CD4-positive, CD25-positive, alpha-beta regulatory T cell (primary cell): Measurements from ENCODE around the gene COA8. TPM values are rescaled to one million over a fixed set of nuclear protein-coding genes. Genes with fewer than 3 reads are reported as not detected.

Experiments used
- ATAC-seq, 2 donors: fragments of 150-1000 bp; cut with Tn5 transposase; one replicate each; pipeline ENCODE4 v1.10.0; 2021; ENCODE audit warnings: low read depth in 2 of 2, moderate number of reproducible peaks in 2 of 2, moderate library complexity in 1 of 2
- DNase-seq, 3 donors: peaks; one replicate each; pipeline versions ENCODE4 v3.0.0 to v3.0.0-alpha.2; 2012 to 2022; ENCODE audit warnings: mixed read lengths in 1 of 3
- H3K27ac ChIP-seq: one replicate; pipeline ENCODE4 v1.7.0; 2013; ENCODE audit warnings: mild to moderate bottlenecking, low read length; ENCODE audit not compliant: insufficient read depth, poor library complexity, severe bottlenecking
- H3K27me3 ChIP-seq: one replicate; pipeline ENCODE4 v1.7.0; 2013; ENCODE audit warnings: low read length; ENCODE audit not compliant: control insufficient read depth, insufficient read depth
- H3K36me3 ChIP-seq: one replicate; pipeline ENCODE4 v1.7.0; 2013; ENCODE audit warnings: mild to moderate bottlenecking, low read length, moderate library complexity; ENCODE audit not compliant: control insufficient read depth, insufficient read depth
- H3K4me1 ChIP-seq: 2 replicates; pipeline ENCODE4 v1.7.0; 2013; ENCODE audit warnings: mild to moderate bottlenecking, low read length; ENCODE audit not compliant: insufficient read depth, control insufficient read depth, poor library complexity, severe bottlenecking
- H3K4me3 ChIP-seq: one replicate; pipeline ENCODE4 v1.7.0; 2013; ENCODE audit warnings: low read depth, mild to moderate bottlenecking, low read length, moderate library complexity
- H3K9me3 ChIP-seq, 2 experiments: 1 replicate in 1 of 2; 2 replicates in 1 of 2; pipeline ENCODE4 v1.7.0; 2013; ENCODE audit warnings: low read length in 2 of 2, mild to moderate bottlenecking in 1 of 2, moderate library complexity in 1 of 2; ENCODE audit not compliant: control insufficient read depth in 2 of 2
- H3K27ac Mint-ChIP-seq, 3 donors: one replicate each; pipeline ENCODE4 v1.8.0; 2020 to 2022; ENCODE audit warnings: mild to moderate bottlenecking in 3 of 3, mixed read lengths in 3 of 3, moderate library complexity in 2 of 3
- H3K27me3 Mint-ChIP-seq: one replicate; pipeline ENCODE4 v1.8.0; 2022; ENCODE audit warnings: mild to moderate bottlenecking, mixed read lengths
- H3K36me3 Mint-ChIP-seq: one replicate; pipeline ENCODE4 v1.8.0; 2020; ENCODE audit warnings: mixed read lengths
- H3K4me1 Mint-ChIP-seq, 4 donors: one replicate each; pipeline ENCODE4 v1.8.0; 2020 to 2022; ENCODE audit warnings: mixed read lengths in 4 of 4, mild to moderate bottlenecking in 1 of 4
- H3K4me3 Mint-ChIP-seq, 4 donors: one replicate each; pipeline ENCODE4 v1.8.0; 2020 to 2022; ENCODE audit warnings: mild to moderate bottlenecking in 4 of 4, mixed read lengths in 4 of 4, moderate library complexity in 3 of 4
- H3K9me3 Mint-ChIP-seq, 7 donors: one replicate each; pipeline ENCODE4 v1.8.0; 2020 to 2022; ENCODE audit warnings: mixed read lengths in 7 of 7, mild to moderate bottlenecking in 3 of 7, moderate library complexity in 2 of 7
- polyA plus RNA-seq, 4 donors: library from polyadenylated mRNA; unstranded; fragments of 300-500 nt; fragmentation: Illumina TruSeq; gene quantifications; one replicate each; pipeline ENCODE4 v1.2.3, GENCODE V29; 2021
- total RNA-seq: library from RNA; stranded (reverse); gene quantifications from one replicate; pipeline ENCODE4 v1.2.3, GENCODE V29; 2022

Gene COA8
- total and polyA plus RNA-seq, 5 donors from 2014 or later: 15.1 to 55.0 (median 48.6) TPM

DNA sequence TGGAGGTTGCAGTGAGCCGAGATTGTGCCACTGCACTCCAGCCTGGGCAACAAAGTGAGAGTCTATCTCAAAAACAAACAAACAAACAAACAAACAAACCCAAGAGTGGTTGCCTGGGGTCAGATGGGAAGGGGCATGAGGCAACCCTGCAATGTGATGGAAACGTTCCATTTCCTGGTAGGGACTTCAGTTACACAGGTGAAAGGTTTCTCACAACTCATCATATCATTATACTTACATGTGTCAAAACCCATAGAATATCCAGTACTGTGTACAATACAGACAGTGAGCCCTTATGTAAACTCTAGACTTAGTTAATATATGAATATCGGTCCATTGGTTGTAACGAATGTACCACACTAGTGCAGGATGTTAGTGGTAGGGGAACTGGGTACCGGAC lies 59.1 kb downstream of the COA8 start:
- H3K27me3 Mint-ChIP-seq: no peaks in the 10 kb centered on the region
- H3K27ac Mint-ChIP-seq: no peak overlapping the region
- Histone ChIP-seq H3K36me3 (no peaks in the 10 kb centered on the region), H3K4me1 (peaks cover 26% of the 10 kb centered on the region), H3K27me3 (no peaks in the 10 kb centered on the region), H3K9me3 (no peaks in the 10 kb centered on the region), H3K27ac (no peak overlapping the region), H3K4me3 (no peak overlapping the region)
- no peaks in the 10 kb centered on the region for H3K36me3 Mint-ChIP-seq
- DNase-seq (no peak), ATAC-seq (no peak)
- no peak overlapping the region for H3K4me3 Mint-ChIP-seq
- peaks cover 5 to 24% (median 8%) of the 10 kb centered on the region in 4 donors for H3K4me1 Mint-ChIP-seq
- no peaks in the 10 kb centered on the region for H3K9me3 Mint-ChIP-seq

DNA sequence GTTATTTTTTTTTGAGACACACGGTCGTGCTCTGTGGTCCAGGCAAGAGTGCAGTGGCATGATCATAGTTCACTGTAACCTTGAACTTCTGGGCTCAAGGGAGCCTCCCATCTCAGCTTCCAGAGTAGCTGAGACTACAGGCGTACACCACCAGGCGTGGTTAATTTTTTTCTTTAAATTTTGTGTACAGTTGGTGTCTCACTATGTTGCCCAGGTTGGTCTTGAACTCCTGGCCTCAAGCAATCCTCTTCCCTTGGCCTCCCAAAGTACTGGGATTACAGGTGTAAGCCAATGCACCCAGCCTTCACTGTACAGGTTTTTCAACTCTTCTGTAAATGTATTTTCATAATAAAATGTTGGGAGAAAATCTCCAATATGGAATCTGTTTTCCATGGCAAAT lies 60.5 kb downstream of the COA8 start:
- no peak overlapping the region for H3K27ac ChIP-seq
- ATAC-seq (no peak), DNase-seq (no peak)
- no peak overlapping the region for H3K4me3 ChIP-seq
- peaks cover 5 to 29% (median 8%) of the 10 kb centered on the region in 4 donors for H3K4me1 Mint-ChIP-seq
- peaks cover 32% of the 10 kb centered on the region for H3K4me1 ChIP-seq
- no peaks in the 10 kb centered on the region for H3K36me3 Mint-ChIP-seq
- no peaks in the 10 kb centered on the region for H3K9me3 ChIP-seq
- no peaks in the 10 kb centered on the region for H3K9me3 Mint-ChIP-seq
- no peaks in the 10 kb centered on the region for H3K27me3 ChIP-seq
- H3K36me3 ChIP-seq: no peaks in the 10 kb centered on the region
- peak overlapping the region in 1 of 3 donors; percentile 90 for H3K27ac Mint-ChIP-seq
- no peaks in the 10 kb centered on the region for H3K27me3 Mint-ChIP-seq
- H3K4me3 Mint-ChIP-seq: no peak overlapping the region

DNA sequence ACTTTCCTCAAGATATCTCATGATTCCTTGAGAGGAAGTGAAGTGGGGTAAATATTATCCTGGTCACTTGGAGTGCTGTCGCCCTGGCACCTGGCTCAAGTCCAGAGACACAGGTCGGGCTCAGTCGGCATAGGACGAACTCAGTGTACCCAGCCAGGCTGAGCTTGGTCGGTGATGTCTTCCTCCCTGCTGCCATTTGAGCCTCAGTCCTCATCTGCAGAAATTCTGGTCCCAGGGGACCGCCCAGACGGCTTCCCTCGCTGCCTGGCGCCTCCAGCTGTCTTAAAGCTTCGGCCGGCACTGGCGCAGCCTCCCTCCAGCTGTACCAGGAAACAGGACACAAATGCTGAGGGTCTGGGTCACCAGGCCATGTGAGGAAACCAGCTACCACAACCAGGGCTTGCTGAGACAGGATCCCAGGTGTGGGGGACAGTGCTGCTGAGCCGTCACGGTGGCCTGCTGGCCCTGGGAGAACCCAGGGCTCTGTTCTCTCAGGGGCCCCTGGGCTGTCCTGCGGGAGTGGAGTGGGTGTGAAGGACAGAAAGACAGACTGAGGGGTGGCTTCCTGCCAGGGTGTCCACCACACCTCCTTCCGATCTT lies 61.2 kb downstream of the COA8 start:
- Histone ChIP-seq H3K27me3 (no peaks in the 10 kb centered on the region), H3K27ac (no peak overlapping the region), H3K4me1 (peaks cover 36% of the 10 kb centered on the region), H3K9me3 (no peaks in the 10 kb centered on the region), H3K36me3 (no peaks in the 10 kb centered on the region), H3K4me3 (no peak overlapping the region)
- no peak for DNase-seq
- Mint-ChIP-seq H3K4me3 (no peak overlapping the region), H3K4me1 (peaks cover 5 to 31% (median 8%) of the 10 kb centered on the region in 4 donors), H3K27me3 (no peaks in the 10 kb centered on the region), H3K27ac (peak overlapping the region in 1 of 3 donors; percentile 90), H3K9me3 (no peaks in the 10 kb centered on the region), H3K36me3 (no peaks in the 10 kb centered on the region)
- ATAC-seq: no peak

DNA sequence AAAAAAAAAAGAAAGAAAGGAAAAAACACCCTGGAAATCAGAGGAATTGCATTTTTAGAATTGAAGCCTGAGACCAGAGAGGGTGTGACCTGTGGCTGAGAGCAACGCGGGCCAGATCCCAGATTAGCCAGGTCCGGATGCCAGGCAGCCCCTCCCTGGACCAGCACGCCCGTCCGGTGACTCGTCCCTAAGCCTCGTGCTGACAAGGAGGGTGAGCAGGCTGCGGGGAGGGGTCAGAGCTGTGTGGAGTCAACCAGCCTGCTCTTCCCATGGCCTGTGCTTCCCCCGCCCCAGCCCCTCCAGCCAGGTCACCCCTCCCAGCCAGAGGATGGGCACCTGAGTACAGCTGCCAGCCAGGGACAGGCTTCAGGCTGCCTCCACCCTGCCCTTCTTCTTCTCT lies 62.1 kb downstream of the COA8 start:
- Histone ChIP-seq H3K4me1 (peaks cover 36% of the 10 kb centered on the region), H3K9me3 (no peaks in the 10 kb centered on the region), H3K27ac (peak overlapping the region; percentile 65), H3K4me3 (no peak overlapping the region), H3K36me3 (no peaks in the 10 kb centered on the region), H3K27me3 (no peaks in the 10 kb centered on the region)
- peaks cover 5 to 32% (median 8%) of the 10 kb centered on the region in 4 donors for H3K4me1 Mint-ChIP-seq
- H3K36me3 Mint-ChIP-seq: no peaks in the 10 kb centered on the region
- H3K27me3 Mint-ChIP-seq: no peaks in the 10 kb centered on the region
- peak overlapping the region; percentile 76 to 91 (median 84) for H3K4me3 Mint-ChIP-seq
- H3K9me3 Mint-ChIP-seq: no peaks in the 10 kb centered on the region
- peak overlapping the region; percentile 12 to 99 (median 90) for H3K27ac Mint-ChIP-seq
- ATAC-seq (no peak), DNase-seq (peak in 1 of 3 donors; percentile 20)

DNA sequence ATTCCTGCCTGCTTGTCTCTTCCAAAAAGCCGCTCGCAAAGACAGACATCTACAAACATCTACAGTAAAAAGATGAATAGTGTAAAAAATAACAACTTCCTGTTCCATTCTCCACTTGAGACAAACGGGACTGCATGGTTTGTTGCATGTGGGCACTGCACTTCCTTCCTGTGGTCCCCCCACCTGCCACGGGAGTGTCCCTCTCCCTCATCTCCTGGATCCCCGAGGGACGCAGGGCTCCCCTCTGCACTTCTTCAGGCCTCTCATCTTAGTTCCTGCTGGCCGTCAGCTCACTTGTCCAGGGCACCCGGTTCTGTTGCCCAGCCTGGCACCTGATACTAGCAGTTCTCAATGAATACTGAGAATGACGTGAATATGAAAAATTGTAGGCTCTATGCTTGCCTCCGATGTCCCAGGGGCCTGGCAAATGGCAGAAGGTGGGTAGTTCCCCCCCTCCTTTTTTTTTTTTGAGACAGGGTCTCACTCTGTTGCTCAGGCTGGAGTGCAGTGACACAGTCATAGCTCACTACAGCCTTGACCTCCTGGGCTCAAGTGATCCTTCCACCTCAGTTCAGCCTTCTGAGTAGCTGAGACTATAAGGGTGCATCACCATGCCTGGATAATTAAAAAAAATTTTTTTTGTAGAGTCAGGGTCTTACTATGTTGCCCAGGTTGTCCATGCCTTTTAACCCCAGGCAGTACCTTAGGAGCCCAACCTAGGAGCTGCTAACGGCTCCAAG lies 62.8 kb downstream of the COA8 start:
- Mint-ChIP-seq H3K27me3 (no peaks in the 10 kb centered on the region), H3K27ac (peak overlapping the region; percentile 12 to 99 (median 90)), H3K4me1 (peaks cover 5 to 38% (median 9%) of the 10 kb centered on the region in 4 donors), H3K36me3 (no peaks in the 10 kb centered on the region), H3K4me3 (peak overlapping the region; percentile 76 to 91 (median 84)), H3K9me3 (no peaks in the 10 kb centered on the region)
- ATAC-seq (peak in 1 of 2 donors; percentile 3), DNase-seq (peak; percentile 24 to 51 (median 35))
- Histone ChIP-seq H3K4me1 (peaks cover 43% of the 10 kb centered on the region), H3K27me3 (no peaks in the 10 kb centered on the region), H3K4me3 (no peak overlapping the region), H3K27ac (peak overlapping the region; percentile 65), H3K36me3 (no peaks in the 10 kb centered on the region), H3K9me3 (no peaks in the 10 kb centered on the region)

DNA sequence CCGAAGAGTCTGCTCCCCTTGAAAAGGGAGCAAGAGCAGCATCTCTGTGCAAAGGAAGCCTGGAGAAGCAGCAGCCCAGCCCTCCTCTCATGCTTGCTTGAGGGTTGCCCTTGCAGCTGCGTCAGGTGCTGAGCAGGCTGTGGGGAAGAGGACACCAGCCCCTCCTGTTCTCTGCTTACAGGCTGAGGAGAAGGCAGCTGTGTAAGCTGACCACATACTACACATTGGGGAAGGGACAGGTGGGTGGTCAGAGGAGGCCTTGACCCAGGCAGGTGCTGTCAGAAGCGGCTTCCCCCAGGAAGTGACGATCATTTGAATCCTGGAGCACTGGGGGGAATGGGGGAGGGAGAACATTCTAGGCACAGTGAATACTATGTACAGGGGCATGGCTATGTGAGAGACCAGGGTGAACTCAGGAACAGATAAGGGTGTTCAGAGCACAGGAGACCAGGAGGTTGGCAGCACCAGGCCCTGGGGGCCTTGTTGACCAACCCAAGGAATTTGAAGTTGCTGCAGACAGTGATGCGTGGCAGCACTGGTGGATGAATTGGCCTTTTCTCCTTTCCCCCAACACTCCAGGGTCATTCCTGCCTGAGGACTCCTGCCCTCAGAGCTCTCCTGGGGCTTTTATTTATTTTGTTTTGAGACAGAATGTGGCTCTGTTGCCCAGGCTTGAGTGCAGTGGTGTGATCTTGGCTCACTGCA lies 63.5 kb downstream of the COA8 start:
- no peak for ATAC-seq
- Mint-ChIP-seq H3K9me3 (no peaks in the 10 kb centered on the region), H3K27me3 (no peaks in the 10 kb centered on the region), H3K36me3 (no peaks in the 10 kb centered on the region), H3K4me1 (peaks cover 5 to 46% (median 12%) of the 10 kb centered on the region in 4 donors), H3K27ac (peak overlapping the region; percentile 6 to 28 (median 7)), H3K4me3 (peak overlapping the region; percentile 66 to 91 (median 80))
- Histone ChIP-seq H3K9me3 (no peaks in the 10 kb centered on the region), H3K36me3 (no peaks in the 10 kb centered on the region), H3K27ac (no peak overlapping the region), H3K4me3 (no peak overlapping the region), H3K27me3 (no peaks in the 10 kb centered on the region), H3K4me1 (peaks cover 50% of the 10 kb centered on the region)
- DNase-seq: peak in 1 of 3 donors; percentile 15

DNA sequence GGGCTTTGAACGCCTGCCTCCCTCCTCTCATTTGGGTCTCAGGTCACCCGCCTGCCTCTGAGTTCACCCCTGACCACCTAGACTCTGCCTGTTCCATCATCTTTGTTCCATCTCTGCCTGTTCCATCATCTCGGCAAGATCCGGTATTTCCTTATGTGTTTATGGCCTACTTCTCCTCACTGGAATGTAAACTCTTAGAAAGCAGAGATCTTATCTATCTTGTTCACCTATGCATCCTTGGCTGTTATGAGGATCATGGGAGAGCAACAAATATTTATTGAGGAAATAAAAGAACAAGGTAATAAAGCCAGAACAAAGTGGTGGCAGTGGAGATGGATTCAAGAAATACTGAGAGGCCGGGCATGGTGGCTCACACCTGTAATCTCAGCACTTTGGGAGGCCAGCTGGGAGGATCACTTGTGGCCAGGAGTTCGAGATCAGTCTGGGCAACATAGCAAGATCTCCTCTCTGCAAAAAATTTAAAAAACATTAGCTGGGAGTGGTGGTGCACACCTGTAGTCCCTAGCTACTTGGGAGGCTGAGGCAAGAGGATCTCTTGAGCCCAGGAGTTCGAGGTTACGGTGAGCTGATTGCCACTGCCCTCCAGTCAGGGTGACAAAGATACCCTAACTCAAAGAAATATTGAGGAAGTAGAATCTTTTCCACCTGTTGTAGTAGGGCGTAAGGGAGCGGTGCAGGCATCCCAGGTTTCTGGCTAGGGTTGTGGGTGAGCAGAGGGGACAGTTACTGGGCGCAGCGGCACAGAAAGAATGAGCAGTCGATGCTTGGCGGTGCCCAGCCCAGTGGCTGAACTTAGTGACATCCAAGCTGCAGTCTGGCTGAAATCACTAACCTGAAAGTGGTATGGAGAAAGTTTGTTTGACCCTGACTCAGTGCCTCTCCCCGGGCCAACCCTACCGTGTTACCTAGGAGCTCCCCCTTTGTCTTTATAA lies 64.6 kb downstream of the COA8 start:
- Histone ChIP-seq H3K4me1 (peaks cover 50% of the 10 kb centered on the region), H3K27ac (no peak overlapping the region), H3K27me3 (no peaks in the 10 kb centered on the region), H3K4me3 (no peak overlapping the region), H3K9me3 (no peaks in the 10 kb centered on the region), H3K36me3 (no peaks in the 10 kb centered on the region)
- peak overlapping the region; percentile 23 to 87 (median 67) for H3K27ac Mint-ChIP-seq
- no peaks in the 10 kb centered on the region for H3K27me3 Mint-ChIP-seq
- peak overlapping the region; percentile 52 to 91 (median 86) for H3K4me3 Mint-ChIP-seq
- peaks cover 5 to 53% (median 12%) of the 10 kb centered on the region in 4 donors for H3K4me1 Mint-ChIP-seq
- DNase-seq: no peak
- no peaks in the 10 kb centered on the region for H3K36me3 Mint-ChIP-seq
- H3K9me3 Mint-ChIP-seq: no peaks in the 10 kb centered on the region
- ATAC-seq: no peak
